ENCODE results near the gene ITPRIP.

DNA sequence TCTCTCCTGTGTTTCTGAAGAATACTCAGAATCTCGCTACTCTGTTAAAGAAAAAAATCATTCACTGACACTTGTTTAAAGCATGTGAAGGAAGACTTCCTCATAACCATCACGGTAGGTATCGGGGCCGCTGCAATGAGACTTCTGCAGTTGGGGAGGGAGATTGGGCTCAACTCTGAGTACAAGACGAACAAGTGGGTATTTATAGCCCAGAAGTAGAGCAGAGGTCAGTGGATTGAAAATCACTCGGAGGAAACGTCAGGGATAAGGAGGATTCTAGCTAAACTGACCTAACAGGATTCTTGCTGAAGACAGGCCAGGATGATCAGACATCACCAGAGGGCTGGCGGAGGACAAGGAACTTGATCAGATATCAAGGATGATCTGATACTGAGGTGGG, 33.3 kb downstream of the ITPRIP start:
- TF ChIP-seq, protein P1, sequence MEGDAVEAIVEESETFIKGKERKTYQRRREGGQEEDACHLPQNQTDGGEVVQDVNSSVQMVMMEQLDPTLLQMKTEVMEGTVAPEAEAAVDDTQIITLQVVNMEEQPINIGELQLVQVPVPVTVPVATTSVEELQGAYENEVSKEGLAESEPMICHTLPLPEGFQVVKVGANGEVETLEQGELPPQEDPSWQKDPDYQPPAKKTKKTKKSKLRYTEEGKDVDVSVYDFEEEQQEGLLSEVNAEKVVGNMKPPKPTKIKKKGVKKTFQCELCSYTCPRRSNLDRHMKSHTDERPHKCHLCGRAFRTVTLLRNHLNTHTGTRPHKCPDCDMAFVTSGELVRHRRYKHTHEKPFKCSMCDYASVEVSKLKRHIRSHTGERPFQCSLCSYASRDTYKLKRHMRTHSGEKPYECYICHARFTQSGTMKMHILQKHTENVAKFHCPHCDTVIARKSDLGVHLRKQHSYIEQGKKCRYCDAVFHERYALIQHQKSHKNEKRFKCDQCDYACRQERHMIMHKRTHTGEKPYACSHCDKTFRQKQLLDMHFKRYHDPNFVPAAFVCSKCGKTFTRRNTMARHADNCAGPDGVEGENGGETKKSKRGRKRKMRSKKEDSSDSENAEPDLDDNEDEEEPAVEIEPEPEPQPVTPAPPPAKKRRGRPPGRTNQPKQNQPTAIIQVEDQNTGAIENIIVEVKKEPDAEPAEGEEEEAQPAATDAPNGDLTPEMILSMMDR (IDR thresholded peaks at IDR 0.05) = no peak
- TF ChIP-seq POLR2A (IDR thresholded peaks at IDR 0.05) (no peak), POLR2AphosphoS5 (IDR thresholded peaks at IDR 0.05) (peak; percentile 52)

All from gastroesophageal sphincter (tissue), 3 donors.